ENCODE results near the gene PIP5KL1. TPM values are rescaled to one million over a fixed set of nuclear protein-coding genes. Genes with fewer than 3 reads are reported as not detected.

PIP5KL1 gene
- total RNA-seq, 1 donor from 2014 or later = 3.4 TPM

DNA sequence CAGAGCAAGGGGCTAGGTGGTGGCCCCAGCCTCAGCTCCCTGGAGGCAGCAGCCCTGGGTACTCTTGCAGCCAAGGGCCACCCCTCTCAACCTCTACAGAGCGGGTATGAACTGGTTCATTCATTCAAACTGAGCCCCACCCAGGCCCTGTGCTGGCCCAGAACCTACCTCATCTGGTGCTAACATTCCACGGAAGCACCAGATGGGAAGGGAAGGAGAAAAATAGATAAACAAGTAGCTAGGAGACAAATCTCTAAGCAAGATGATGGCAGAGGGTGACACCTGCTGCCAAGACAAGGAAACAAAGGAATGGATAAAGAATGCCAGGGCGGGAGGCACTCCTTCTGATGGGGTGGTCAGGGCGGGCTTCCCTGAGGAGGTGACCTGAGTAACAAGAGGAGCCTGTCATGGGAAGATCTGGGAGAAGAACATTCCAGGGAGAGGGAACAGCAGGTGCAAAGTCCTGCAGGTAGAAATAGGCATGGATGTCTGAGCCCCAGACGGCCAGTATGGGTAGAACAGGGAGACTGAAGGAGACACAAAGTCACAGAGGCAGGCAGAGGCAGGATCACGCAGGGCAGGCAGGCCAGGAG lies 19.9 kb downstream of the PIP5KL1 start:
- TF ChIP-seq, protein P1, sequence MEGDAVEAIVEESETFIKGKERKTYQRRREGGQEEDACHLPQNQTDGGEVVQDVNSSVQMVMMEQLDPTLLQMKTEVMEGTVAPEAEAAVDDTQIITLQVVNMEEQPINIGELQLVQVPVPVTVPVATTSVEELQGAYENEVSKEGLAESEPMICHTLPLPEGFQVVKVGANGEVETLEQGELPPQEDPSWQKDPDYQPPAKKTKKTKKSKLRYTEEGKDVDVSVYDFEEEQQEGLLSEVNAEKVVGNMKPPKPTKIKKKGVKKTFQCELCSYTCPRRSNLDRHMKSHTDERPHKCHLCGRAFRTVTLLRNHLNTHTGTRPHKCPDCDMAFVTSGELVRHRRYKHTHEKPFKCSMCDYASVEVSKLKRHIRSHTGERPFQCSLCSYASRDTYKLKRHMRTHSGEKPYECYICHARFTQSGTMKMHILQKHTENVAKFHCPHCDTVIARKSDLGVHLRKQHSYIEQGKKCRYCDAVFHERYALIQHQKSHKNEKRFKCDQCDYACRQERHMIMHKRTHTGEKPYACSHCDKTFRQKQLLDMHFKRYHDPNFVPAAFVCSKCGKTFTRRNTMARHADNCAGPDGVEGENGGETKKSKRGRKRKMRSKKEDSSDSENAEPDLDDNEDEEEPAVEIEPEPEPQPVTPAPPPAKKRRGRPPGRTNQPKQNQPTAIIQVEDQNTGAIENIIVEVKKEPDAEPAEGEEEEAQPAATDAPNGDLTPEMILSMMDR (conservative IDR thresholded peaks at IDR 0.05) = no peak
- Mint-ChIP-seq H3K27ac (ENCODE audit: unreplicated experiment) (peak overlapping the region; percentile 63), H3K4me1 (no peaks in the 10 kb centered on the region)

DNA sequence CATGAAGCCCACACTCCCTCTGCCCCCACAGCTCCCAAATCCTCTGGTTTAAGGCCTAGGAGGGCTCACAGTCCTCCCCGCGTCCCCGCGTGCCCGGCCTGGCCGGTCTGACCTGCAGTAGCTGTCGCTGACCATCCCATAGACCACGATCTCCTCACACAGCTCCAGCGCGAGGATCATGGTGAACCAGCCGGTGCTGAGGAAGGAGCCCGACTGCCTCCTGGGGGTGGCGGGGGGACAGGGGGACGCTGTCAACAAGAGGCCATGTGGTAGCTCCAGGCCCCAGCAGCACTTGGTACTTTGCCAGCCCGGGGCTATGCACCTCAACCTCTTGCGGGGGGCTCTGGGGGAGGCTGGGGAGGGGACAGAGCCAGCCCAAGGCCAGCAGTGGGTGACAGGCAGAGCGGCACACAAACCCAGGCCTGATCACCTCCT lies 20.7 kb downstream of the PIP5KL1 start:
- H3K36me3 Mint-ChIP-seq (ENCODE audit: low read depth) = peaks cover 5% of the 10 kb centered on the region
- H3K9me3 Mint-ChIP-seq = no peaks in the 10 kb centered on the region
- TF ChIP-seq, protein P1 (conservative IDR thresholded peaks at IDR 0.05) = no peak
- H3K4me3 Mint-ChIP-seq = no peak overlapping the region
- H3K27me3 Mint-ChIP-seq (ENCODE audit: low read depth) = no peaks in the 10 kb centered on the region
- DNase-seq (ENCODE audit: low read depth, low spot score) = no peak
- H3K27ac Mint-ChIP-seq (ENCODE audit: unreplicated experiment) = no peak overlapping the region
- H3K4me1 Mint-ChIP-seq = no peaks in the 10 kb centered on the region

More for the DNA sequence above, 19.9 kb downstream of the PIP5KL1 start:
- Mint-ChIP-seq H3K9me3 (no peaks in the 10 kb centered on the region), H3K27me3 (ENCODE audit: low read depth) (no peaks in the 10 kb centered on the region), H3K36me3 (ENCODE audit: low read depth) (peaks cover 5% of the 10 kb centered on the region), H3K4me3 (no peak overlapping the region)
- no peak for DNase-seq (ENCODE audit: low read depth, low spot score)

DNA sequence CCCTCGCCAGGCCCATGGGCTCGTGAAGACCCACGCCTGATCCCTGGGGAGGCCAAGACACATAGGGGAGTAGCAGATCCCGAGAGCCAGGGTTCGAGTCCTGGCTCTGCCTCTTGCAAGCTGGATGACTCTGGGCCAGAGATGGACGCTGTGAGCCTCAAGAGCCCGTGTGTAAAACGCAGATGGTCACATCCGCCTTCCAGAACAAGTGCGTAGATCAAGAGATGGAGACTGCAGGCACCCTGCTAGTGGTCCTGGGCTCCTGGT lies 22.0 kb downstream of the PIP5KL1 start:
- TF ChIP-seq, protein P1 (conservative IDR thresholded peaks at IDR 0.05) = no peak
- no peak for DNase-seq (ENCODE audit: low read depth, low spot score)
- Mint-ChIP-seq H3K4me3 (no peak overlapping the region), H3K4me1 (peaks cover 10% of the 10 kb centered on the region), H3K9me3 (no peaks in the 10 kb centered on the region), H3K27ac (ENCODE audit: unreplicated experiment) (no peak overlapping the region), H3K27me3 (ENCODE audit: low read depth) (no peaks in the 10 kb centered on the region), H3K36me3 (ENCODE audit: low read depth) (peaks cover 5% of the 10 kb centered on the region)

DNA sequence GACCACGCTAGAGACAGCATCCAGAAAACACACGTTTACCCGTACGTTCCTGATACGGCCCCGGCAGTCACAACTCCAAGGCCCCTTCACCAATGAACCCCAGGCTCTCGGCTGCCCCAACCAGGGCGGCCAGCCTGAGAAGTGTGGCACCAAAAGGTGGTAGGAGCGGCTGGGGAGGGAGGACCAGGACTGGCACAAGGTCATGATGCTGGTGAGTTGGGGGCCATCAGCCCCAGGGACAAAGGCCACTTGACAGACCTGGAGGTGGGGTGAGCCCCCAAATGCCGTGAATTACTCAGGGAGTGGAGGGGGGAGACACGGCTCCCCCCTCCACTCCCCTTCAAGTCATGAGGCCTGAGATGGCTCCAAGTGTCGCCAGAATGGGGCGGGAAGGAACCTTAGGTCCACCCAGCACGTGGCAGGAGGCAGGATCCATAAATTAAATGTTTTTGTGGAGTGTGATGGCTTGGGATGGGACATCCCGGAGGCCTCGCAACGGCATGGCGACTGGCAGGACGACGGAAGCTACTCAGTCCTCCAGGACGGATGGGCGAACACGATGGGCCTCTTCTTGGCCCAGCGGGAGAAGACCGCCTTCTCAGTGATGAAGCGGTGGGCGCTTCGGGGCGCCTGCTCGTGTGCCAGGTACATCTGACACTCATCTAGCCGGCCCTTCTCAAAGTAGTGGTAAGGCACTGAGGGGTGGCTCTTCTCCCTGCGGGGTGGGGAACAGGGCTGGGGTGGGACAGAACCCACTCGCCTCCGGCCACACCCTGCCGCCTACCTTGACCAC lies 22.5 kb downstream of the PIP5KL1 start:
- H3K27me3 Mint-ChIP-seq (ENCODE audit: low read depth) = no peaks in the 10 kb centered on the region
- H3K4me1 Mint-ChIP-seq = peaks cover 15% of the 10 kb centered on the region
- no peaks in the 10 kb centered on the region for H3K9me3 Mint-ChIP-seq
- no peak overlapping the region for H3K27ac Mint-ChIP-seq (ENCODE audit: unreplicated experiment)
- DNase-seq (ENCODE audit: low read depth, low spot score) = no peak
- TF ChIP-seq, protein P1 (conservative IDR thresholded peaks at IDR 0.05) = no peak
- no peak overlapping the region for H3K4me3 Mint-ChIP-seq
- peaks cover 5% of the 10 kb centered on the region for H3K36me3 Mint-ChIP-seq (ENCODE audit: low read depth)

DNA sequence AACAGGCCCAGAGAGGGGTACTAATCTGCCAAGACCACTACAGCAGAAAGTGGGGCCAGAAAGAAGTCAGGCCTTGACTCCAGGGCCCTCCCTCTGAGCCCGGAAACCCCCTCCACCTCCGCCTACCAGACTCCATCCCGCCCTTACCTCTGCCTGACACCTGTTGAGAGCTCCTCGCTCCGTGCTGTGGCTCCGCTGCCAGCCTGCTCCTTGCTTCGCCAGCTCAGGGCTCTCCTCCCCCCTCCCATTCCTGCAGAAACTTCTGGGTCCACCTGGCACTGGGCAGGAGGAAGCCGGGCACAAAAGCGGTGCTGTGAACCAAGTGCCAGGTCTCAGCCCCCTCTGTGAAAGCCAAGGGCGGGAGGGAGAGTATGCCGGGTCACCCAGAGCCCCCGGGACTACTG lies 24.8 kb downstream of the PIP5KL1 start:
- peaks cover 15% of the 10 kb centered on the region for H3K4me1 Mint-ChIP-seq
- no peak overlapping the region for H3K27ac Mint-ChIP-seq (ENCODE audit: unreplicated experiment)
- TF ChIP-seq, protein P1 (conservative IDR thresholded peaks at IDR 0.05) = no peak
- H3K36me3 Mint-ChIP-seq (ENCODE audit: low read depth) = peaks cover under 1% of the 10 kb centered on the region
- DNase-seq (ENCODE audit: low read depth, low spot score) = no peak
- H3K9me3 Mint-ChIP-seq = no peaks in the 10 kb centered on the region
- H3K4me3 Mint-ChIP-seq = no peak overlapping the region
- H3K27me3 Mint-ChIP-seq (ENCODE audit: low read depth) = no peaks in the 10 kb centered on the region
